Mesendoderm (in vitro differentiated cells): ENCODE measurements around the gene LIX1L.

Experiments
- DNase-seq: peaks from one replicate; pipeline ENCODE4 v3.0.0; 2013
- H2AK5ac ChIP-seq: 2 replicates; pipeline ENCODE4 v1.6.1; 2013; ENCODE audit warnings: low read length, inconsistent platforms
- H2BK120ac ChIP-seq: 2 replicates; pipeline ENCODE4 v1.6.1; 2013; ENCODE audit warnings: low read depth, mild to moderate bottlenecking, low read length, moderate library complexity, mixed read lengths
- H2BK15ac ChIP-seq: replicated peaks from 2 replicates; pipeline ENCODE4 v1.6.1; 2013; ENCODE audit warnings: low read depth, mild to moderate bottlenecking, moderate library complexity
- H2BK5ac ChIP-seq: 2 replicates; pipeline ENCODE4 v1.6.1; 2013; ENCODE audit warnings: low read length, inconsistent platforms
- H3K18ac ChIP-seq: 2 replicates; pipeline ENCODE4 v1.6.1; 2013; ENCODE audit warnings: mild to moderate bottlenecking, low read length, mixed read lengths
- H3K23ac ChIP-seq: one replicate; pipeline ENCODE4 v1.6.1; 2013; ENCODE audit warnings: low read length
- H3K27ac ChIP-seq: 2 replicates; pipeline ENCODE4 v1.5.1; 2013; ENCODE audit warnings: low read depth, mild to moderate bottlenecking, inconsistent platforms, low read length, moderate library complexity
- H3K27me3 ChIP-seq: 2 replicates; pipeline ENCODE4 v1.6.1; 2013; ENCODE audit warnings: low read length, control low read depth, mild to moderate bottlenecking, inconsistent platforms; ENCODE audit not compliant: insufficient read depth, poor library complexity
- H3K36me3 ChIP-seq: 2 replicates; pipeline ENCODE4 v1.6.1; 2013; ENCODE audit warnings: low read length, inconsistent platforms; ENCODE audit not compliant: control insufficient read depth, insufficient read depth
- H3K4ac ChIP-seq: one replicate; pipeline ENCODE4 v1.6.1; 2013; ENCODE audit warnings: low read depth, mild to moderate bottlenecking, low read length, moderate library complexity
- H3K4me1 ChIP-seq: 2 replicates; pipeline ENCODE4 v1.6.1; 2013; ENCODE audit warnings: low read depth, low read length, inconsistent platforms; ENCODE audit not compliant: control insufficient read depth
- H3K4me2 ChIP-seq: 2 replicates; pipeline ENCODE4 v1.6.1; 2013; ENCODE audit warnings: low read length
- H3K4me3 ChIP-seq: 2 replicates; pipeline ENCODE4 v1.5.1; 2013; ENCODE audit warnings: mild to moderate bottlenecking, low read length
- H3K56ac ChIP-seq: one replicate; pipeline ENCODE4 v1.6.1; 2013; ENCODE audit warnings: low read length
- H3K79me1 ChIP-seq: 2 replicates; pipeline ENCODE4 v1.6.1; 2013; ENCODE audit warnings: low read length, inconsistent platforms
- H3K79me2 ChIP-seq: 2 replicates; pipeline ENCODE4 v1.6.1; 2013; ENCODE audit warnings: mild to moderate bottlenecking, low read length; ENCODE audit not compliant: control insufficient read depth, insufficient read depth
- H3K9ac ChIP-seq: 2 replicates; pipeline ENCODE4 v1.6.1; 2013; ENCODE audit warnings: low read length, inconsistent platforms
- H4K5ac ChIP-seq: one replicate; pipeline ENCODE4 v1.6.1; 2013; ENCODE audit warnings: low read length
- H4K8ac ChIP-seq: one replicate; pipeline ENCODE4 v1.6.1; 2013; ENCODE audit warnings: low read depth, mild to moderate bottlenecking, control low read depth, low read length, moderate library complexity
- WGBS: extraction: QIAGEN DNeasy Blood & Tissue Kit; methylation state at CpG from one replicate; pipeline ENCODE4 v1.1.7; 2013; ENCODE audit warnings: low lambda C conversion rate, missing lambda C conversion rate; ENCODE audit not compliant: insufficient coverage; ENCODE audit errors: extremely low coverage; 5-methylcytosine and 5-hydroxymethylcytosine counted together

LIX1L gene

DNA sequence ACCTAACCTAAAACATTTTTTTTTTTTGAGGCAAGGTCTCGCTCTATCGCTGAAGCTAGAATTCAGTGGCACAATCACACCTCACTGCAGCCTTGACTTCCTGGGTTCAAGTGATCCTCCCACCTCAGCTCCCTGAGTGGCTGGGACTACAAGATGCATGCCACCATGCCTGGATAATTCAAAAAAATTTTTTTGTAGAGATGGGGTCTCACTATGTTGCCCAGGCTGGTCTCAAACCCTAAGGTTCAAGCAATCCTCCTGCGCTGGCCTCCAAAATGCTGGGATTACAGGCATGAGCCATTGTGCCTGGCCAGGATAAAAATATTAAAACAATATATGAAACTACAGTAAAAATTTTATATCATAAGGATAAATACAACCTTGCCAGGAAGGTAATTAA is 4.9 kb downstream of the LIX1L start:
- Histone ChIP-seq H3K23ac (no peak overlapping the region), H3K4ac (no peak overlapping the region), H3K79me2 (no peaks in the 10 kb centered on the region), H2BK120ac (no peak overlapping the region), H2AK5ac (no peak overlapping the region), H4K8ac (no peak overlapping the region), H4K5ac (no peak overlapping the region), H3K9ac (no peak overlapping the region), H3K4me3 (no peak overlapping the region), H3K79me1 (peaks cover 3% of the 10 kb centered on the region), H3K4me2 (no peak overlapping the region), H3K27ac (no peak overlapping the region), H3K27me3 (peaks cover 1% of the 10 kb centered on the region), H3K4me1 (peaks cover 11% of the 10 kb centered on the region), H2BK5ac (no peak overlapping the region), H3K56ac (no peak overlapping the region), H2BK15ac (no peak overlapping the region), H3K18ac (no peak overlapping the region), H3K36me3 (no peaks in the 10 kb centered on the region)
- no CpG with 5 or more reads among the region's 3 CpGs for WGBS
- DNase-seq, result no peak

DNA sequence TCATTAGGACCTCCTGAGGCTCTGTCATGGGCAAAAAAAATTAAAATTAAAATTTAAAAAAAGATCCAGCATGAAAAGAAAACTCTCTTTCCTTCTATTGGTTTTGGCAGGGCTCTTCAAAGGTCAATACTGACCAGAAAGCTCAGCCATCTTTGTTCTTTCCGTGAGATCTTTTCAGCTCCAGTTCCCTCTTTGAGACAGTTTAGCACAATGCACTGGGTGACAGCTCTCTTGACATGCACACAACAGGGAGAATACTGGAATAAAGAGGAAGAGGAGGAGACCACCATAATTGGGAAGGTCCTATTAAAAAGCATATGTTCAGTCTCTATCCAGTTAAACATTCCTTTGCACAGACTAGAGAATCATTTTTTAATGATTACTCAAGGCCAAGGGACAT is 6.3 kb downstream of the LIX1L start:
- no peak overlapping the region for H3K4ac ChIP-seq
- H3K79me2 ChIP-seq, result no peaks in the 10 kb centered on the region
- H3K9ac ChIP-seq, result no peak overlapping the region
- no peak overlapping the region for H3K27ac ChIP-seq
- WGBS, result no CpG with 5 or more reads among the region's 1 CpG
- no peak overlapping the region for H3K4me3 ChIP-seq
- H4K8ac ChIP-seq, result no peak overlapping the region
- H2BK5ac ChIP-seq, result no peak overlapping the region
- H3K56ac ChIP-seq, result no peak overlapping the region
- DNase-seq, result no peak
- H2AK5ac ChIP-seq, result no peak overlapping the region
- no peak overlapping the region for H2BK120ac ChIP-seq
- no peak overlapping the region for H2BK15ac ChIP-seq
- H4K5ac ChIP-seq, result no peak overlapping the region
- no peaks in the 10 kb centered on the region for H3K36me3 ChIP-seq
- H3K27me3 ChIP-seq, result peaks cover 1% of the 10 kb centered on the region
- no peak overlapping the region for H3K4me2 ChIP-seq
- peaks cover 3% of the 10 kb centered on the region for H3K79me1 ChIP-seq
- no peak overlapping the region for H3K18ac ChIP-seq
- H3K23ac ChIP-seq, result no peak overlapping the region
- H3K4me1 ChIP-seq, result peaks cover 11% of the 10 kb centered on the region

GRCh38 chr1:145949219-145949618 is 8.6 kb downstream of the LIX1L start:
- Histone ChIP-seq H3K23ac (no peak overlapping the region), H3K79me1 (peaks cover 2% of the 10 kb centered on the region), H3K4me3 (no peak overlapping the region), H3K27ac (no peak overlapping the region), H4K5ac (no peak overlapping the region), H3K4me2 (no peak overlapping the region), H4K8ac (no peak overlapping the region), H3K56ac (peak overlapping the region; percentile 38), H3K18ac (no peak overlapping the region), H3K79me2 (no peaks in the 10 kb centered on the region), H3K4me1 (peaks cover 8% of the 10 kb centered on the region), H2BK15ac (no peak overlapping the region), H3K36me3 (no peaks in the 10 kb centered on the region), H2AK5ac (no peak overlapping the region), H2BK5ac (no peak overlapping the region), H3K27me3 (no peaks in the 10 kb centered on the region), H2BK120ac (no peak overlapping the region), H3K9ac (no peak overlapping the region), H3K4ac (no peak overlapping the region)
- WGBS, result no CpG with 5 or more reads among the region's 4 CpGs
- DNase-seq, result no peak

- Histone ChIP-seq H4K8ac (no peak overlapping the region), H3K27me3 (no peaks in the 10 kb centered on the region), H2BK15ac (no peak overlapping the region), H4K5ac (no peak overlapping the region), H3K56ac (no peak overlapping the region), H3K4ac (no peak overlapping the region), H3K36me3 (no peaks in the 10 kb centered on the region), H2BK120ac (no peak overlapping the region), H3K23ac (no peak overlapping the region), H3K18ac (no peak overlapping the region), H3K79me2 (no peaks in the 10 kb centered on the region), H3K9ac (no peak overlapping the region), H3K4me1 (peaks cover 8% of the 10 kb centered on the region), H2BK5ac (no peak overlapping the region), H3K4me2 (no peak overlapping the region), H3K27ac (no peak overlapping the region), H3K4me3 (no peak overlapping the region), H2AK5ac (no peak overlapping the region), H3K79me1 (peaks cover 2% of the 10 kb centered on the region)
- DNase-seq, result peak; percentile 72
- no CpG with 5 or more reads among the region's 4 CpGs for WGBS
These were observed 10.3 kb downstream of the LIX1L start for GRCh38 chr1:145947551-145947950.

- Histone ChIP-seq H3K4me1 (peaks cover 8% of the 10 kb centered on the region), H3K4me3 (no peak overlapping the region), H2AK5ac (no peak overlapping the region), H3K18ac (no peak overlapping the region), H3K79me1 (peaks cover 2% of the 10 kb centered on the region), H3K9ac (no peak overlapping the region), H2BK5ac (no peak overlapping the region), H3K23ac (no peak overlapping the region), H3K27ac (no peak overlapping the region), H3K27me3 (no peaks in the 10 kb centered on the region), H4K8ac (no peak overlapping the region), H2BK120ac (no peak overlapping the region), H3K79me2 (no peaks in the 10 kb centered on the region), H3K4ac (no peak overlapping the region), H4K5ac (no peak overlapping the region), H2BK15ac (no peak overlapping the region), H3K36me3 (no peaks in the 10 kb centered on the region), H3K56ac (no peak overlapping the region), H3K4me2 (no peak overlapping the region)
- no CpG with 5 or more reads among the region's 4 CpGs for WGBS
- DNase-seq, result no peak
These were observed 11.3 kb downstream of the LIX1L start for GRCh38 chr1:145946477-145946986.

DNA sequence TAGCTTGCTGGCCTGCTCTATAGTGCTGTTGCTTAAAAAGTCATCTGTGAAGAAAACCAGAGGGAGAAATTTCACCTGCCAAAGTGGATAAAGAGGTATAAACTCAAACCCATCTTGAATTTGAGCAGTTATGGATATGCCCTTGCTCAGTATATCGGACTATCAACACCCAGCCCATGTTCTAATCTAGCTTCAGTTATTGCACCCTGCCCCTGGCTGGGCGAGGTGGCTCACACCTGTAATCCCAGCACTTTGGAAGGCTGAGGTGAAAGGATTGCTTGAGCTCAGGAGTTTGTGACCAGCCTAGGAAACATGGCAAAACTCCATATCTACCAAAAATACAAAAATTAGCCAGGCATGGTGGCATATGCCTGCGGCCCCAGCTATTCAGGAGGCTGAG is 13.3 kb downstream of the LIX1L start:
- H3K36me3 ChIP-seq, result no peaks in the 10 kb centered on the region
- H3K27ac ChIP-seq, result no peak overlapping the region
- H3K9ac ChIP-seq, result no peak overlapping the region
- H3K4me2 ChIP-seq, result no peak overlapping the region
- no peak overlapping the region for H4K5ac ChIP-seq
- H3K79me2 ChIP-seq, result no peaks in the 10 kb centered on the region
- H2AK5ac ChIP-seq, result no peak overlapping the region
- no peak for DNase-seq
- peaks cover 2% of the 10 kb centered on the region for H3K4me1 ChIP-seq
- H3K4ac ChIP-seq, result no peak overlapping the region
- no peak overlapping the region for H2BK5ac ChIP-seq
- no peak overlapping the region for H2BK120ac ChIP-seq
- no peak overlapping the region for H4K8ac ChIP-seq
- no peak overlapping the region for H3K18ac ChIP-seq
- no peak overlapping the region for H3K23ac ChIP-seq
- no peak overlapping the region for H3K56ac ChIP-seq
- WGBS, result no CpG with 5 or more reads among the region's 3 CpGs
- peaks cover 2% of the 10 kb centered on the region for H3K79me1 ChIP-seq
- no peaks in the 10 kb centered on the region for H3K27me3 ChIP-seq
- no peak overlapping the region for H3K4me3 ChIP-seq
- no peak overlapping the region for H2BK15ac ChIP-seq
